IMR-90 (cell line): Measurements from ENCODE around the gene ADAMTS9. TPM values are rescaled to one million over a fixed set of nuclear protein-coding genes. Genes with fewer than 3 reads are reported as not detected.

Experiments used
- ATAC-seq: fragments of 200-7000 bp; cut with Tn5 transposase; 2 replicates; pipeline ENCODE4 v1.9.1; 2020; ENCODE audit warnings: low read depth, mild to moderate bottlenecking, moderate library complexity
- BruUV-seq: library from RNA; stranded (reverse); fragments of 400-500 nt; replicated peaks from 2 replicates; lab custom pipeline; 2021; lab: Mats Ljungman, UMichigan
- CTCF ChIA-PET: fragments of 300-600 bp; formaldehyde crosslinking; extraction: SDS; loops from one replicate; lab custom pipeline; 2021; ENCODE audit warnings: antibody characterized with exemption; lab: Yijun Ruan, JAX
- POLR2A ChIA-PET: fragments of 300-600 bp; sonication (Branson Sonifier 250); formaldehyde crosslinking; loops from one replicate; lab custom pipeline; 2022; ENCODE audit warnings: antibody characterized with exemption; ENCODE audit not compliant: unreplicated experiment; lab: Charles Lee
- DNase-seq: peaks from one replicate; pipeline ENCODE4 v3.0.0; 2013
- H2AFZ ChIP-seq: replicated peaks from 2 replicates; pipeline ENCODE3; 2013; ENCODE audit warnings: low read length, mild to moderate bottlenecking; ENCODE audit not compliant: poor library complexity
- H2AK5ac ChIP-seq: 2 replicates; pipeline ENCODE4 v1.6.1; 2013; ENCODE audit warnings: low read depth, low read length, inconsistent platforms
- H2AK9ac ChIP-seq: replicated peaks from 2 replicates; pipeline ENCODE3; 2013; ENCODE audit warnings: mild to moderate bottlenecking, low read depth, low read length, moderate library complexity; ENCODE audit not compliant: poor library complexity
- H2BK120ac ChIP-seq: 2 replicates; pipeline ENCODE4 v1.6.1; 2013; ENCODE audit warnings: low read depth, low read length, inconsistent platforms
- H2BK15ac ChIP-seq: 3 replicates; pipeline ENCODE4 v1.6.1; 2013; ENCODE audit warnings: low read depth, low read length, inconsistent platforms
- H2BK20ac ChIP-seq: 2 replicates; pipeline ENCODE4 v1.6.1; 2013; ENCODE audit warnings: low read depth, mild to moderate bottlenecking, inconsistent platforms, low read length, moderate library complexity
- H2BK5ac ChIP-seq: 2 replicates; pipeline ENCODE4 v1.6.1; 2013; ENCODE audit warnings: mild to moderate bottlenecking, low read depth, low read length, inconsistent platforms; ENCODE audit not compliant: poor library complexity, severe bottlenecking
- H3K14ac ChIP-seq: replicated peaks from 2 replicates; pipeline ENCODE4 v1.6.1; 2013; ENCODE audit warnings: low read depth, low read length, inconsistent platforms
- H3K18ac ChIP-seq: 2 replicates; pipeline ENCODE4 v1.6.1; 2013; ENCODE audit warnings: low read depth, low read length, control low read depth
- H3K23ac ChIP-seq: 2 replicates; pipeline ENCODE4 v1.6.1; 2013; ENCODE audit warnings: low read depth, low read length, inconsistent platforms
- H3K27ac ChIP-seq: 2 replicates; pipeline ENCODE4 v1.5.1; 2013; ENCODE audit warnings: mild to moderate bottlenecking, control low read depth, low read length; ENCODE audit not compliant: insufficient read depth
- H3K27me3 ChIP-seq: 2 replicates; pipeline ENCODE4 v1.6.1; 2013; ENCODE audit warnings: low read length; ENCODE audit not compliant: control insufficient read depth, insufficient read depth
- H3K36me3 ChIP-seq: 2 replicates; pipeline ENCODE4 v1.6.1; 2013; ENCODE audit warnings: low read length, mixed read lengths; ENCODE audit not compliant: control insufficient read depth, insufficient read depth
- H3K4ac ChIP-seq: 2 replicates; pipeline ENCODE4 v1.6.1; 2013; ENCODE audit warnings: low read depth, low read length, inconsistent platforms
- H3K4me1 ChIP-seq: 2 replicates; pipeline ENCODE4 v1.6.1; 2013; ENCODE audit warnings: low read length, mixed read lengths; ENCODE audit not compliant: control insufficient read depth, insufficient read depth
- H3K4me2 ChIP-seq: 2 replicates; pipeline ENCODE4 v1.6.1; 2013; ENCODE audit warnings: low read depth, mild to moderate bottlenecking, control low read depth, low read length, moderate library complexity
- H3K4me3 ChIP-seq: 2 replicates; pipeline ENCODE4 v1.5.1; 2013; ENCODE audit warnings: low read depth, mild to moderate bottlenecking, control low read depth, low read length, moderate library complexity; ENCODE audit not compliant: insufficient read depth
- H3K56ac ChIP-seq: 2 replicates; pipeline ENCODE4 v1.6.1; 2013; ENCODE audit warnings: low read length, inconsistent platforms; ENCODE audit not compliant: insufficient read depth; ENCODE audit errors: extremely low read depth
- H3K79me1 ChIP-seq, 2 experiments: 2 replicates each; pipeline ENCODE4 v1.6.1; 2013; ENCODE audit warnings: low read length in 2 of 2, inconsistent platforms in 1 of 2, low read depth in 1 of 2
- H3K9ac ChIP-seq: 2 replicates; pipeline ENCODE4 v1.6.1; 2013; ENCODE audit warnings: low read depth, low read length, control low read depth
- H3K9me1 ChIP-seq: 2 replicates; pipeline ENCODE4 v1.6.1; 2013; ENCODE audit warnings: low read length, inconsistent platforms; ENCODE audit not compliant: insufficient read depth
- H3K9me3 ChIP-seq: 2 replicates; pipeline ENCODE4 v1.6.1; 2013; ENCODE audit warnings: low read length; ENCODE audit not compliant: control insufficient read depth, insufficient read depth
- H4K20me1 ChIP-seq: 2 replicates; pipeline ENCODE4 v1.6.1; 2013; ENCODE audit warnings: low read length, inconsistent platforms; ENCODE audit not compliant: insufficient read depth
- H4K5ac ChIP-seq: 2 replicates; pipeline ENCODE4 v1.6.1; 2013; ENCODE audit warnings: mild to moderate bottlenecking, low read depth, low read length, control low read depth
- H4K8ac ChIP-seq, 2 experiments: 2 replicates each; pipeline ENCODE4 v1.6.1; 2013; ENCODE audit warnings: low read depth in 2 of 2, low read length in 2 of 2, control low read depth in 1 of 2, inconsistent platforms in 1 of 2
- H4K91ac ChIP-seq: 2 replicates; pipeline ENCODE4 v1.6.1; 2013; ENCODE audit warnings: low read depth, low read length, inconsistent platforms; ENCODE audit not compliant: insufficient read depth
- BHLHE40 ChIP-seq: fragments of 150-350 bp; IDR thresholded peaks from 2 replicates; pipeline ENCODE4 v1.6.1; 2016; ENCODE audit warnings: mild to moderate bottlenecking, low read depth, low read length
- CEBPB ChIP-seq: IDR thresholded peaks from 2 replicates; pipeline ENCODE4 v1.6.1; 2012; ENCODE audit warnings: low read depth, low read length, improper control_type of control experiment
- CHD1 ChIP-seq: IDR thresholded peaks from 2 replicates; pipeline ENCODE4 v1.6.1; 2012; ENCODE audit warnings: low read depth, low read length, improper control_type of control experiment
- CTCF ChIP-seq: conservative IDR thresholded peaks from 2 replicates; pipeline ENCODE4 v1.5.1; 2012; ENCODE audit warnings: mild to moderate bottlenecking, low read depth, low read length, improper control_type of control experiment
- ELK1 ChIP-seq: fragments of 150-350 bp; IDR thresholded peaks from 2 replicates; pipeline ENCODE4 v1.6.1; 2016; ENCODE audit warnings: low read depth, mild to moderate bottlenecking, low read length, moderate library complexity, borderline replicate concordance
- FOS ChIP-seq: fragments of 150-350 bp; IDR thresholded peaks from 2 replicates; pipeline ENCODE4 v1.6.1; 2016; ENCODE audit warnings: low read depth, low read length
- MAFK ChIP-seq: IDR thresholded peaks from 2 replicates; pipeline ENCODE4 v1.6.1; 2012; ENCODE audit warnings: low read depth, low read length, improper control_type of control experiment
- MAZ ChIP-seq: IDR thresholded peaks from 2 replicates; pipeline ENCODE4 v1.6.1; 2012; ENCODE audit warnings: low read depth, mild to moderate bottlenecking, low read length, improper control_type of control experiment, moderate library complexity, borderline replicate concordance
- MXI1 ChIP-seq: IDR thresholded peaks from 2 replicates; pipeline ENCODE4 v1.6.1; 2012; ENCODE audit warnings: low read depth, mild to moderate bottlenecking, low read length, moderate library complexity, borderline replicate concordance
- NFE2L2 ChIP-seq: fragments of 150-350 bp; IDR thresholded peaks from 2 replicates; pipeline ENCODE4 v1.6.1; 2016; ENCODE audit warnings: low read depth, mild to moderate bottlenecking, low read length
- POLR2A ChIP-seq: IDR thresholded peaks from 2 replicates; pipeline ENCODE4 v1.6.1; 2012; ENCODE audit warnings: mild to moderate bottlenecking, low read depth, low read length
- RAD21 ChIP-seq: IDR thresholded peaks from 2 replicates; pipeline ENCODE4 v1.6.1; 2012; ENCODE audit warnings: low read length, improper control_type of control experiment
- RCOR1 ChIP-seq: IDR thresholded peaks from 2 replicates; pipeline ENCODE4 v1.6.1; 2012; ENCODE audit warnings: mild to moderate bottlenecking, low read length, improper control_type of control experiment; ENCODE audit not compliant: insufficient replicate concordance
- RFX5 ChIP-seq: IDR thresholded peaks from 2 replicates; pipeline ENCODE4 v1.8.0; 2012; ENCODE audit warnings: low read depth, mild to moderate bottlenecking, low read length, moderate library complexity
- SMC3 ChIP-seq: fragments of 150-350 bp; IDR thresholded peaks from 2 replicates; pipeline ENCODE4 v1.6.1; 2016; ENCODE audit warnings: low read depth, mild to moderate bottlenecking, antibody characterized with exemption, low read length, moderate library complexity
- USF2 ChIP-seq: fragments of 150-350 bp; IDR thresholded peaks from 2 replicates; pipeline ENCODE4 v1.6.1; 2017; ENCODE audit warnings: mild to moderate bottlenecking, antibody characterized with exemption, low read length, low read depth
- WGBS, 2 experiments: methylation state at CpG; one replicate each; pipeline versions ENCODE4 v1.1.5 to v1.1.7; 2013; ENCODE audit warnings: missing lambda C conversion rate in 2 of 2; ENCODE audit not compliant: insufficient read length in 1 of 2; ENCODE audit errors: extremely low coverage in 2 of 2; 5-methylcytosine and 5-hydroxymethylcytosine counted together
- dilution Hi-C: fragments of 300-500 bp; cut with HindIII; formaldehyde crosslinking; loops from one replicate; pipeline ENCODE4 v1.14.3; 2018; ENCODE audit warnings: low sequenced_read_pairs; ENCODE audit not compliant: unreplicated experiment
- in situ Hi-C: fragments of 300-500 bp; cut with MboI; formaldehyde crosslinking; loops from 3 replicates; pipeline ENCODE4 v1.14.3; 2019; ENCODE audit warnings: low sequenced_read_pairs, inconsistent platforms, mixed read lengths
- intact Hi-C: fragments of 100-400 bp; cut with micrococcal nuclease; formaldehyde crosslinking; loops from 2 replicates; pipeline ENCODE4 v1.10.0; 2022
- polyA plus RNA-seq, 3 experiments: library from polyadenylated mRNA; depleted of rRNA; stranded (reverse); fragments of >200 nt; gene quantifications; 2 replicates each; pipeline ENCODE4 v1.2.3, GENCODE V29; 2012; ENCODE audit warnings: low replicate concordance in 1 of 3
- total RNA-seq: library from RNA; depleted of rRNA; stranded (reverse); fragments of >200 nt; gene quantifications from 2 replicates; pipeline ENCODE4 v1.2.3, GENCODE V29; 2012

Gene ADAMTS9
- total and polyA plus RNA-seq, 2 of the 4 experiments (the other 2 are of a cell fraction), result 0.55 to 1.1 TPM

- intact Hi-C loops, result no loop called here
- H3K27ac ChIP-seq, result no peak overlapping the region
Observed at GRCh38 chr3:64651303-64651702, 36.5 kb downstream of the ADAMTS9 start.

More at GRCh38 chr3:64651303-64651702, 36.5 kb downstream of the ADAMTS9 start:
- H3K4ac ChIP-seq, result no peak overlapping the region
- no peaks in the 10 kb centered on the region for H3K79me1 ChIP-seq
- H3K27me3 ChIP-seq, result no peaks in the 10 kb centered on the region
- no peak for TF ChIP-seq MXI1
- no peak for TF ChIP-seq CHD1
- TF ChIP-seq FOS, result no peak
- no peak for TF ChIP-seq CEBPB
- TF ChIP-seq SMC3, result no peak
- no peak for TF ChIP-seq BHLHE40
- no peak for TF ChIP-seq MAZ
- TF ChIP-seq NFE2L2, result no peak
- no peak for TF ChIP-seq CTCF
- TF ChIP-seq USF2, result no peak
- TF ChIP-seq RCOR1, result no peak
- TF ChIP-seq ELK1, result no peak
- TF ChIP-seq MAFK, result no peak
- no peak for TF ChIP-seq POLR2A
- no peak for TF ChIP-seq RAD21
- TF ChIP-seq RFX5, result no peak
- no peaks in the 10 kb centered on the region for H4K20me1 ChIP-seq
- H2AK5ac ChIP-seq, result no peak overlapping the region
- no peak overlapping the region for H2BK120ac ChIP-seq
- no peak overlapping the region for H3K14ac ChIP-seq
- ChIA-PET CTCF (interaction anchor here (0.6 kb wide), 1 partner anchor 81 kb away, joined by 3 read pairs; no protein-coding TSS in a partner anchor), POLR2A (no interaction called here)
- WGBS, 2 experiments, result no CpG with 5 or more reads among the region's 3 CpGs
- no peak for DNase-seq
- no peak overlapping the region for H3K56ac ChIP-seq
- no peak overlapping the region for H3K4me3 ChIP-seq
- no TSS peak for BruUV-seq
- H3K9me1 ChIP-seq, result no peaks in the 10 kb centered on the region; the same call in 1 of the 2 replicates
- H3K4me2 ChIP-seq, result no peak overlapping the region
- H2AFZ ChIP-seq, result no peak overlapping the region
- H3K9ac ChIP-seq, result no peak overlapping the region
- no peak for ATAC-seq
- no peak overlapping the region for H4K5ac ChIP-seq
- H2AK9ac ChIP-seq, result no peak overlapping the region
- dilution Hi-C loops, result no loop called here
- no peak overlapping the region for H4K91ac ChIP-seq
- no peak overlapping the region for H2BK15ac ChIP-seq
- no peak overlapping the region for H2BK5ac ChIP-seq
- no peaks in the 10 kb centered on the region for H3K9me3 ChIP-seq
- H4K8ac ChIP-seq, result no peak overlapping the region
- no peak overlapping the region for H2BK20ac ChIP-seq
- no peak overlapping the region for H3K18ac ChIP-seq
- peaks cover 14% of the 10 kb centered on the region for H3K36me3 ChIP-seq
- in situ Hi-C loops, result no loop called here
- H3K23ac ChIP-seq, result no peak overlapping the region
- H3K4me1 ChIP-seq, result peaks cover 2% of the 10 kb centered on the region
